HG03469 (cell line): ENCODE data around the gene CAMKMT.
"Not testable (repeated sequence)": the region's sequence is repeated elsewhere in the genome, so short reads cannot be mapped to it uniquely, and the experiment has no call there.

Experiments
- ATAC-seq: cut with Tn5 transposase; IDR thresholded peaks from one replicate; pipeline ENCODE4 v1.9.1; 2021; ENCODE audit warnings: mild to moderate bottlenecking, moderate library complexity, moderate number of reproducible peaks; ENCODE audit not compliant: unreplicated experiment

Gene CAMKMT

GRCh38 chr2:44358503-44358902 is 3.2 kb upstream of the CAMKMT start:
- no peak for ATAC-seq

DNA sequence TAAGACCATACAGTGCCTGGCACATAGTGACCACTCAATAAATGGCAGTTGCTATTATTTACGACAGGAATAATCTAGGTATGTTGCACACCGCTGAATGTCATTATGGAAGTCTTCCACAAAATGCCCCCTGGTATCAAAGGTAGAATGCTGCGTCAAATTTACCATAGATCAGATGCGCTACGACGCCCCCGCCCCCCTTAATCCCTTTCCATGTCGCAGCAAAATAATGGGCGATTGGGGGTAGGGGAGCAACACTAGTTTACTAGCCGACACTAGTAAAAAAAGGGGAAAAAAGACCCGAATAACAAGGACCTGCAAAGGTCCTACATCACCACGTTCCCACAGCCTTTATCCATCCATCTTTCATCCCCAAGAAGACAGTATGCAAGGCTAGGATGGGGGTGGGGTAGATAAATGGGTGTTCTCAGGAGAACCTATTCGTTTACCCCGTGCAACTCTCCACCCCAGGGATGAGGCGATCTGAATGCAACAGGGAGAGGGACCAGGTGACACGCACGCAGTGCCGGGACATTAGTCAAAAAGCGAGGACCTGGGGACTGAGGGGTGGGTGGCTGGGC is 908 bp upstream of the CAMKMT start:
- ATAC-seq, result no peak

- peak; percentile 15 for ATAC-seq
Measured at GRCh38 chr2:44362207-44363015, 664 bp downstream of the CAMKMT start.

DNA sequence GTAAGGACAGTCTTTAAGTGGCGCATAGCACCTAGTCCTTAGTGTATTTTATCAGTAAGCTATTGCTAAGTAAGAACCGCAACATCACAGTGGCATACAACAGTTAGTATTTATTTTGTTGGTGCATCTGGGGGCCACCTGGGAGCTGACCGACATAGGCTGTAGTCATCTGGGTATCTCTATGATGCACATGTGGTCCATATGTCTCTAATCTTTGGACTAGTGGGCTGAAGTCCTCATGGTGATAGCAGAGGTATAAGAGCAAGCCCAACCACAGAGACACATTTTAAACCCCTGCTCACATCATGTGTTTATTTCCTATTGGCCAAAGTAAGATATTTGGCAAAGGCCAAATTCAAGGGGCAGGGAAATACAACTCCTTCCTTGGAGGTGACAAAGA is 2.9 kb downstream of the CAMKMT start:
- ATAC-seq, result no peak

DNA sequence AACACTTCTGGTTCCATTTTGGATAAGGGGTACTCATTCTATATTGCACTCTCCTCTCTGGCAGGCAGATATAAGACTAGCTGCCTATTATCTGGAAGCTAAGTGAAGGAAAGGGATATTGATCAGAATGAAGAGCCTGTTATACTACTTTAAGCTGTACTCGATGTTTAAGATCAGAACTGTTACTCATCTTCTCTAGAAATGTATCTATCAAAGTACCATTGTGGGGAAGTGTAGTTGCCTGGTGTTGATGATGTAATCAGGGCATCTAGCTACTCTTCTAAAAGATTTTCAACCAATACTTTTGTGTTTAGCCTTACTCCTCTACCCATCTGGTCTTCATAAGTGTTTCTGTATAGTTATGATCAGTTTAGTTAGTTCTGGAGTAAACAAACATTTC is 5.8 kb downstream of the CAMKMT start:
- ATAC-seq, result no peak

DNA sequence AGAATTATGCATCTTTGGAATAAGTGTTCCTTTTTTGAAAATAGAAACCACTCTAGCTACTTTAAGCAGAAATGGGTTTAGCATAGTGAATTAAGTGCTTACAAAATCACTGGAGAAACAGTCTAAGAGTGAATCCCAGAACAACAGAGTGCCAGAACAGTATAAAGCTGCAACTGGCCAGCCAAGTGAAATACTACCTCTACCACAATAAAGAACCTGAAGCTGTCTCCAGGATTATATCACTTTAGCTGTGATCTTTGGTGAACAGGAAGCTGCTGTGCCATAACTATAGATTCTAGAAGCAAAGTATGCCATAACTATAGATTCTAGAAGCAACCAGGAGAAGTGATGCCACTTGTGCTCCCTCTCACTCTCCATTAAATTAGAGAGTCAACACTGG is 7.6 kb downstream of the CAMKMT start:
- no peak for ATAC-seq

- no peak for ATAC-seq
Measured at GRCh38 chr2:44371445-44371844, 9.7 kb downstream of the CAMKMT start.

DNA sequence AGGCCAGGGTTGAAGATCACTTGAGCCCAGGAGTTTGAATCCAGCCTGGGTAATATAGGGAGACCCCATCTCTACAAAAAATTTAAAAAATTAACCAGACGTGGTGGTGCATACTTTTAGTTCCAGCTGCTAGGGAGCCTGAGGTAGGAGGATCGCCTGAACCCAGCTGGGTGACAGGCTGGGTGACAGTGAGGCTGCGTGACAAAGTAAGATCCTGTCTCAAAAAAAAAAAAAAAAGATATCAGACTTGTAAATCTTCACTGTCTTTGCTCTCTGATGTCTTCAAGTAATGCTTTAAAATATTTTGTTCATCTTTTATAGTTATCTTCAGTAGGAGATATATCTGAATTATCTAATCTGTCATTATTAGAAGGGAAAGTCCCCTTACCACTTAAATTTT is 10.5 kb downstream of the CAMKMT start:
- ATAC-seq, result no peak

DNA sequence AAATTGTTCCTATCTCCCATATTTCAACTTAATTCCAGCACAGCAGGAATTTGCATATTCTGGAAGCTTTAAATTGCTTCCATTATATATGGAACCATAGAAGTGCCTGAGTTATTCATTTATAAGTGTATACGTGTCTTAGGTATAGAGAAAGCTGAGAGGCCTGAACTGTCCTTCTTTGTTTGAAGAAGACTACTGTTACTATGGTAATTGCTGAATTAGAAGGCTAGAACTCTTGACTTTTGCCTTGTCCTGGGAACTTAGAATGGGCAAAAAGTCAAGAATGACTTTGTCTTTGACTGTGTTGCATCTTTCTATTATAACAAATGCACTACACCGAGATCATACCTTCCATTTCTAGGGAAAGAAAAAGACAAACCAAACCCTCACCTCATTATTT is 15.7 kb downstream of the CAMKMT start:
- ATAC-seq, result no peak

DNA sequence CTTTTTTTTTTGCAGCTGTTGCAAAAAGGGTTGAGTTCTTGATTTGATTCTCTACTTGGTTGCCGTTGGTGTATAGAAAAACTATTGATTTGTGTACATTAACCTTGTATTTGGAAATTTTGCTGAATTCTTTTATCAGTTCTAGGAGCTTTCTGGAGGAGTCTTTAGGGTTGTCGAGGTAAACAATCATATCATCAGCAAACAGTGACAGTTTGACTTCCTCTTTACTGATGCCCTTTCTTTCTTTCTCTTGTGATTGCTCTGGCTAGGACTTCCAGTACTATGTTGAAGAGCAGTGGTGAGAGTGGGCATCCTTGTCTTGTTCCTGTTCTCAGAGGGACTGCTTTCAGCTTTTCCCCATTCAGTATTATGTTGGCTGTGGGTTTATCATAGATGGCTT is 23.5 kb downstream of the CAMKMT start:
- ATAC-seq, result not testable (repeated sequence)

GRCh38 chr2:44388877-44389276 is 27.1 kb downstream of the CAMKMT start:
- ATAC-seq, result no peak

GRCh38 chr2:44389895-44390294 is 28.1 kb downstream of the CAMKMT start:
- no peak for ATAC-seq

DNA sequence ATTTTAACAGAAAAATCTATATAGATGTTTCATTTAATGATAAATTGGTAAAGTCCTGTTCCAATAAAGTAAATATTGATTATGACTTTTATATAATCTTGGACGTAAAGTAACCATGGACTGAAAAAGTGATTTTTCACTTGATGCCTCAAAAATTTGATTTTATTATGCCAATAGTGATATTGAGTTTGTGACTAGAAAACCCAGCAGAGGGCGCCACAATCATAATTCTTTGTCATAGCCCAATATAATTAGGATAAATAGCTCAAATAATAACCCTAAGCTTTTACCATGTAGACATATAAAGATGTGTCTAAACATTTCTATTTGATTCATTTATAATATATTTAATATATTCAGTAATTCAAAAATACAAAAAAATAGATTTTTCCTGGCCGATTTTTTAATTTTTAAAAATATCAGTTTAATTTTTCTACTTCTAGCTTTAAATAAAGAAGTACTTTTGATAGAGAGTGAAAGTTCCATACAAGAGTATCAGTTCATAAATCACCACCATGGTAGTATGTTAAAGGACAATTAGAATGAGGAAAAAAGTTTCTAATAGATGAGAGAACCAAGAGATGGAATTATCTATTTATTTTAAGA is 30.7 kb downstream of the CAMKMT start:
- ATAC-seq, result no peak

- no peak for ATAC-seq
Measured at GRCh38 chr2:44397447-44398175, 35.9 kb downstream of the CAMKMT start.

GRCh38 chr2:44398243-44398897 is 36.6 kb downstream of the CAMKMT start:
- no peak for ATAC-seq

GRCh38 chr2:44420725-44421124 is 59.0 kb downstream of the CAMKMT start:
- ATAC-seq, result no peak

- ATAC-seq, result no peak
Measured at GRCh38 chr2:44424211-44424610, 62.5 kb downstream of the CAMKMT start.

DNA sequence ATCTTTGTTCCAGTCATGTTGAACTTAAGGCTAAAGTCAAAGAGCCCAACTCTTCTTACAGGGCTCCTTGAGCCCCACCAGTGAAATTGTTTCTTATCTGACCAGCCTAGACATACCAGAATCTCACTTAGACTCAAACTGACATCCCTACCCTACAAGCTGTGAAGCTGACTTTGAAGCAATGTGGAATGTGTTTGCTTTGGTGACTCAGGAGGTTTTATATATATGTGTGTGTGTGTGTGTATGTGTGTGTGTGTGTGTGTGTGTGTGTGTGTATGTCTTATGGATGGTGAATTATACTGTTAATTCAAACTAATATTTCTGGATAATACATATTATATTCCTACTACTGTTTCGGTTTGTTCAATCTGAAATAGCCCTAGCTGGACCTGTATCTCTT is 67.3 kb downstream of the CAMKMT start:
- no peak for ATAC-seq

DNA sequence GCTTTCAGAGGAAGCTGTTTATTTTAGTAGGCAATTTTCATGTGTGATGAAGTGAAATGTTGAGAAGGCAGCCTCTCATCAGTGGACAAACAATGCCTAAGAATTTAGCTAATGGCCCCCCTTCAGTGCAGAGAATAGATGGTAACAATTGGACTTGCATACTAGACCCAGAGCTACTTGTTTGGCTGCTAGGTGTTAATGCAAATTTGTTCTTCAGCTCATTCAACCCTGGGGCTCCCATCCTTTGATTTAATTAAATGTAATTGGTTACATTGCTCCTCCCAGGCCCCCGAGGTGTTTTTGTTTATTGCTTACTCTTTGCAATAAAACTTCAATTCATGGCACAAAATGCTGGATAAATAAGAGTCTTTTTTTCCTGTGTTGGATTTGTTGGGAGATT is 68.6 kb downstream of the CAMKMT start:
- ATAC-seq, result no peak

DNA sequence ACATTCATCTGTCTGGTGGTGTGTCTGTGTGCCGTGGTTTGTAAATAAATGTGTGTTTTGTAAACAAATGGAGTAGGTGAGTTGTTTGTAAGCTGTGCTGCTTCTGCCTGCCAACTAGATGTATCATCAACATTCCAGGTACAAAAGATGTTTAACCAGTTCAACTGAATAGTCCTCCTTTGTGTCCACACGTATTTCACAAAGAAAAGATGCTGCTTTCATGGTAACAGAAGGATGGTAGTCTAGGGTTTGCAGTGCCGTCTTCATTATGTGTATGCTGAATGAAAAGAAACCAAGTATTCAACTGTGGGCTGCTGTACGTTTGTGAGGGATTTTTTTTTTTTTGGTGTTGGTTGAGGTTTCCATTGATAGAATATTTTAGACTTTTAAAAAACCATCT is 72.1 kb downstream of the CAMKMT start:
- ATAC-seq, result no peak

DNA sequence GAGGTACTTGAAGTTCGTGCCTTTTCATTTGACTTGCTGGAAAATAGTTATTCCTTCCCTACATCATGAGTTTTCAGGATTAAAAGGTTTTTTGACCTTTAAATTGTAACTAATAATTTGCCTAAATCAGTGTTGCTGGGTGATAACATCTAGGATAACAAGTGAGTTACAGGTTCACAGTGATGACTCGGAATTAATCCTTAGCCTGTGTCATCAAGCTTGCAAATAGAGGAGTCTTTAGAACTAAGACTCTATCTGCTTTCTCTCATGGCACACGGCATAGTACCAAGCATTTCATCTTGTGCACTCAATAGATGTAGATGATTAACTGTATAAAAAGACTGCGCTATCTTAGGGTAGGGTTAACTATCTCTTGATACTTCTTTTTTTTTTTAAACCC is 79.5 kb downstream of the CAMKMT start:
- ATAC-seq, result no peak
